ENCODE measurements around the gene UCP2. TPM values are rescaled to one million over a fixed set of nuclear protein-coding genes. Genes with fewer than 3 reads are reported as not detected.

Gene UCP2
- total and polyA plus RNA-seq, 10 of the 15 experiments (the other 5 are each of a cell fraction or from before 2014, with no cell fraction given) = 32.9 to 248 (median 154) TPM

- ChIA-PET POLR2A (no interaction called here), RAD21 (ENCODE audit: unreplicated experiment) (no interaction called here), CTCF (no interaction called here), SMC1A (ENCODE audit: uncharacterized antibody, unreplicated experiment) (interaction anchor here (1.7 kb wide), 1 partner anchor 23 kb away, joined by 3 read pairs; no protein-coding TSS in a partner anchor)
- H4K20me1 ChIP-seq (ENCODE audit: control insufficient read depth, insufficient read depth) = no peaks in the 10 kb centered on the region
- H3K9ac ChIP-seq (ENCODE audit: control insufficient read depth, insufficient read depth, low read length) = no peak overlapping the region
- H3K79me2 ChIP-seq (ENCODE audit: control insufficient read depth, insufficient read depth, low read length) = no peaks in the 10 kb centered on the region
- no peaks in the 10 kb centered on the region for H3K27me3 ChIP-seq (replicated peaks in 1 of 2; ENCODE audit: control insufficient read depth in 2 of 2, insufficient read depth in 2 of 2, low read length in 1 of 2)
- H3K4me2 ChIP-seq (ENCODE audit: control insufficient read depth, insufficient read depth) = no peak overlapping the region
- no peak overlapping the region for H3K4me3 ChIP-seq
- TF ChIP-seq TCF12 (IDR thresholded peaks at IDR 0.05; ENCODE audit: low read depth, low read length) = no peak
- no peak for TF ChIP-seq EED (IDR thresholded peaks at IDR 0.05; ENCODE audit: low read depth)
- TF ChIP-seq ETV6 (conservative IDR thresholded peaks at IDR 0.05 in 1 of 2, IDR thresholded peaks at IDR 0.05 in 1 of 2; ENCODE audit: borderline replicate concordance in 1 of 2, low read depth in 1 of 2) = no peak
- no peak for TF ChIP-seq TBL1XR1 (IDR thresholded peaks at IDR 0.05; ENCODE audit: low read depth, low read length)
- no peak for TF ChIP-seq E2F8 (IDR thresholded peaks at IDR 0.05; ENCODE audit: low read depth, partially characterized antibody)
- no peak for TF ChIP-seq SREBF1 (IDR thresholded peaks at IDR 0.05; ENCODE audit: low read length)
- TF ChIP-seq SIX5 (IDR thresholded peaks at IDR 0.05; ENCODE audit: low read depth, low read length, severe bottlenecking) = no peak
- TF ChIP-seq BHLHE40 (IDR thresholded peaks at IDR 0.05; ENCODE audit: borderline replicate concordance in 1 of 2, low read depth in 2 of 2, low read length in 1 of 2) = no peak
- TF ChIP-seq, protein P1, sequence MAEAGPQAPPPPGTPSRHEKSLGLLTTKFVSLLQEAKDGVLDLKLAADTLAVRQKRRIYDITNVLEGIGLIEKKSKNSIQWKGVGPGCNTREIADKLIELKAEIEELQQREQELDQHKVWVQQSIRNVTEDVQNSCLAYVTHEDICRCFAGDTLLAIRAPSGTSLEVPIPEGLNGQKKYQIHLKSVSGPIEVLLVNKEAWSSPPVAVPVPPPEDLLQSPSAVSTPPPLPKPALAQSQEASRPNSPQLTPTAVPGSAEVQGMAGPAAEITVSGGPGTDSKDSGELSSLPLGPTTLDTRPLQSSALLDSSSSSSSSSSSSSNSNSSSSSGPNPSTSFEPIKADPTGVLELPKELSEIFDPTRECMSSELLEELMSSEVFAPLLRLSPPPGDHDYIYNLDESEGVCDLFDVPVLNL (IDR thresholded peaks at IDR 0.05; ENCODE audit: low read depth, low read length) = no peak
- TF ChIP-seq ASH2L (IDR thresholded peaks at IDR 0.05; ENCODE audit: borderline replicate concordance, low read depth) = no peak
- intact Hi-C loops (cut with micrococcal nuclease; ENCODE audit: unreplicated experiment) = no loop called here
- peaks cover 26% of the 10 kb centered on the region for H3K4me1 ChIP-seq (ENCODE audit: control insufficient read depth, insufficient read depth, low read length)
- in situ Hi-C loops (cut with MboI) = no loop called here
- H2AFZ ChIP-seq (ENCODE audit: control insufficient read depth, low read depth, low read length) = no peak overlapping the region
- no peak for DNase-seq (ENCODE audit: low read depth, low spot score)
- ATAC-seq = no peak
- H3K36me3 ChIP-seq (ENCODE audit: control insufficient read depth in 2 of 2, insufficient read depth in 2 of 2, low read length in 1 of 2) = peaks cover 0 to 1% of the 10 kb centered on the region in 2 experiments
- WGBS (ENCODE audit: insufficient coverage, insufficient replicate concordance, low lambda C conversion rate, missing lambda C conversion rate) = 75% methylated on average over 2 of the region's 2 CpGs
- BruUV-seq (replicated peaks) = no TSS peak
- no peak for FAIRE-seq
- no peaks in the 10 kb centered on the region for H3K9me3 ChIP-seq (replicated peaks; ENCODE audit: control insufficient read depth, insufficient read depth, low read length)
- no peak overlapping the region for H3K27ac ChIP-seq (ENCODE audit: control insufficient read depth, insufficient read depth)
Observed at GRCh38 chr11:74014880-74015279, 32.2 kb upstream of the UCP2 start.

All from GM12878 (cell line).